Testis (tissue), 3 donors: ENCODE measurements around the gene APOA4. TPM values are rescaled to one million over a fixed set of nuclear protein-coding genes. Genes with fewer than 3 reads are reported as not detected.
"Not testable (repeated sequence)": the region's sequence is repeated elsewhere in the genome, so short reads cannot be mapped to it uniquely, and the experiment has no call there.

Experiments
- DNase-seq: peaks from one replicate; pipeline ENCODE4 v3.0.0-alpha.2; 2019
- H3K27ac ChIP-seq, 2 donors: fragments of 200-600 bp; sonication (generic); one replicate each; pipeline ENCODE4 v1.5.1; 2019
- H3K27me3 ChIP-seq: fragments of 200-600 bp; sonication (generic); one replicate; pipeline ENCODE4 v1.5.1; 2019
- H3K36me3 ChIP-seq: fragments of 200-600 bp; sonication (generic); one replicate; pipeline ENCODE4 v1.5.1; 2017; ENCODE audit warnings: low read depth; ENCODE audit errors: missing control alignments
- H3K4me1 ChIP-seq: fragments of 200-600 bp; sonication (generic); one replicate; pipeline ENCODE4 v1.5.1; 2019
- H3K4me3 ChIP-seq, 2 donors: fragments of 200-600 bp; sonication (generic); one replicate each; pipeline ENCODE4 v1.5.1; 2017 to 2019
- H3K9me3 ChIP-seq: fragments of 200-600 bp; sonication (generic); one replicate; pipeline ENCODE4 v1.5.1; 2017
- POLR2A ChIP-seq: fragments of 450-650 bp; IDR thresholded peaks from one replicate; pipeline ENCODE4 v1.6.1; 2017; ENCODE audit warnings: antibody characterized with exemption, mild to moderate bottlenecking, moderate library complexity
- WGBS, 2 donors: methylation state at CpG; one replicate each; pipeline ENCODE4 v1.1.5; 2018; 5-methylcytosine and 5-hydroxymethylcytosine counted together
- intact Hi-C: fragments of 100-400 bp; cut with DNase I; formaldehyde crosslinking; loops from one replicate; pipeline ENCODE4 v1.15.1; 2023; ENCODE audit warnings: low total_unique reads
- polyA plus RNA-seq: library from polyadenylated mRNA; stranded (reverse); fragments of 350-450 nt; fragmentation: Illumina TruSeq; extraction: RNeasy Lipid Tissue Mini Kit (QIAGEN cat#74804); gene quantifications from one replicate; pipeline ENCODE4 v1.2.3, GENCODE V29; 2014; ENCODE audit warnings: low read depth, low replicate concordance; ENCODE audit not compliant: insufficient read depth
- total RNA-seq, 2 donors: library from RNA; depleted of rRNA; stranded (reverse); fragments of >200 nt; gene quantifications; one replicate each; pipeline ENCODE4 v1.2.3, GENCODE V29; 2016
- TF ChIP-seq, protein P1 (sequence below), 3 experiments: fragments of 450-650 bp in 2 of 3; fragments of 200-600 bp in 1 of 3; sonication (generic) in 1 of 3; IDR thresholded peaks; one replicate each; pipeline ENCODE4 v1.5.1; 2016 to 2019; ENCODE audit warnings: antibody characterized with exemption in 3 of 3, mild to moderate bottlenecking in 2 of 3, moderate library complexity in 1 of 3

Gene APOA4
- total and polyA plus RNA-seq, 3 donors from 2014 or later, result not detected

DNA sequence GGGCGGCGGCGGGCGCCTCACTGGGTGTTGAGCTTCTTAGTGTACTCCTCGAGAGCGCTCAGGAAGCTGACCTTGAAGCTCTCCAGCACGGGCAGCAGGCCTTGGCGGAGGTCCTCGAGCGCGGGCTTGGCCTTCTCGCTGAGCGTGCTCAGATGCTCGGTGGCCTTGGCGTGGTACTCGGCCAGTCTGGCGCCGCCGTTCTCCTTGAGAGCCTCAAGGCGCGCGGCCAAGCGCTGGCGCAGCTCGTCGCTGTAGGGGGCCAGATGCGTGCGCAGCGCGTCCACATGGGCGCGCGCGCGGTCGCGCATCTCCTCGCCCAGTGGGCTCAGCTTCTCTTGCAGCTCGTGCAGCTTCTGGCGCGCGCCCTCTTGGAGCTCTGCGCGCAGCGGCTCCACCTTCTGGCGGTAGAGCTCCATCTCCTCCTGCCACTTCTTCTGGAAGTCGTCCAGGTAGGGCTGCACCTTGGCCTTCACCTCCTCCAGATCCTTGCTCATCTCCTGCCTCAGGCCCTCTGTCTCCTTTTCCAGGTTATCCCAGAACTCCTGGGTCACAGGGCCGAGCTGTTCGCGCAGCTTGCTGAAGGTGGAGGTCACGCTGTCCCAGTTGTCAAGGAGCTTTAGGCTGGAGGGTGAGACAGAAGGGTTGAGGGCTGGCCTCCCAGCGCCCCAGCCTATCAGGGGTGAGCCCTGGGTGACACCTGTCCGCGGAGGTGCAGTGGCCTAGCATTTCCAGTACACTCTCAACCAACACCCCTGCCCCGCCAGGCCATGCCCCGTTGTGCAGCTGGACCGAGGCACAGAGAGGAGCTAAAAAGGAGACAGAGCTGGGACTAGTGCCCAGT lies 12.9 kb upstream of the APOA4 start:
- intact Hi-C loops, result no loop called here
- no peak for TF ChIP-seq POLR2A
- TF ChIP-seq, protein P1, sequence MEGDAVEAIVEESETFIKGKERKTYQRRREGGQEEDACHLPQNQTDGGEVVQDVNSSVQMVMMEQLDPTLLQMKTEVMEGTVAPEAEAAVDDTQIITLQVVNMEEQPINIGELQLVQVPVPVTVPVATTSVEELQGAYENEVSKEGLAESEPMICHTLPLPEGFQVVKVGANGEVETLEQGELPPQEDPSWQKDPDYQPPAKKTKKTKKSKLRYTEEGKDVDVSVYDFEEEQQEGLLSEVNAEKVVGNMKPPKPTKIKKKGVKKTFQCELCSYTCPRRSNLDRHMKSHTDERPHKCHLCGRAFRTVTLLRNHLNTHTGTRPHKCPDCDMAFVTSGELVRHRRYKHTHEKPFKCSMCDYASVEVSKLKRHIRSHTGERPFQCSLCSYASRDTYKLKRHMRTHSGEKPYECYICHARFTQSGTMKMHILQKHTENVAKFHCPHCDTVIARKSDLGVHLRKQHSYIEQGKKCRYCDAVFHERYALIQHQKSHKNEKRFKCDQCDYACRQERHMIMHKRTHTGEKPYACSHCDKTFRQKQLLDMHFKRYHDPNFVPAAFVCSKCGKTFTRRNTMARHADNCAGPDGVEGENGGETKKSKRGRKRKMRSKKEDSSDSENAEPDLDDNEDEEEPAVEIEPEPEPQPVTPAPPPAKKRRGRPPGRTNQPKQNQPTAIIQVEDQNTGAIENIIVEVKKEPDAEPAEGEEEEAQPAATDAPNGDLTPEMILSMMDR (IDR thresholded peaks at IDR 0.05), result peak; percentile 46 to 49 (median 46)
- peak overlapping the region; percentile 33 to 57 for H3K4me3 ChIP-seq
- no peaks in the 10 kb centered on the region for H3K36me3 ChIP-seq
- no peaks in the 10 kb centered on the region for H3K27me3 ChIP-seq
- H3K27ac ChIP-seq, result peak overlapping the region; percentile 53 to 69
- DNase-seq, result peak; percentile 96
- H3K4me1 ChIP-seq, result peaks cover 41% of the 10 kb centered on the region
- no peaks in the 10 kb centered on the region for H3K9me3 ChIP-seq
- 6 to 20% methylated on average over 2 to 43 of the region's 57 CpGs for WGBS, 2 donors

- Histone ChIP-seq H3K9me3 (no peaks in the 10 kb centered on the region), H3K4me3 (peak overlapping the region; percentile 33 to 57), H3K4me1 (peaks cover 37% of the 10 kb centered on the region), H3K27ac (peak overlapping the region; percentile 53 to 69), H3K36me3 (no peaks in the 10 kb centered on the region), H3K27me3 (no peaks in the 10 kb centered on the region)
- DNase-seq, result no peak
- intact Hi-C loops, result no loop called here
- TF ChIP-seq POLR2A, result no peak
- 23 to 30% methylated on average over 8 to 28 of the region's 28 CpGs for WGBS, 2 donors
These were observed 12.1 kb upstream of the APOA4 start for GRCh38 chr11:116835042-116835772.

- H3K36me3 ChIP-seq, DNase-seq, H3K9me3 ChIP-seq, intact Hi-C loops, H3K27me3 ChIP-seq, H3K4me3 ChIP-seq: not testable (repeated sequence)
- H3K4me1 ChIP-seq, result peaks cover 31% of the 10 kb centered on the region
- 56 to 70% methylated on average over 6 to 13 of the region's 13 CpGs for WGBS, 2 donors
- peak overlapping the region; percentile 53 to 69 for H3K27ac ChIP-seq
These were observed 11.5 kb upstream of the APOA4 start for GRCh38 chr11:116834535-116835041.

DNA sequence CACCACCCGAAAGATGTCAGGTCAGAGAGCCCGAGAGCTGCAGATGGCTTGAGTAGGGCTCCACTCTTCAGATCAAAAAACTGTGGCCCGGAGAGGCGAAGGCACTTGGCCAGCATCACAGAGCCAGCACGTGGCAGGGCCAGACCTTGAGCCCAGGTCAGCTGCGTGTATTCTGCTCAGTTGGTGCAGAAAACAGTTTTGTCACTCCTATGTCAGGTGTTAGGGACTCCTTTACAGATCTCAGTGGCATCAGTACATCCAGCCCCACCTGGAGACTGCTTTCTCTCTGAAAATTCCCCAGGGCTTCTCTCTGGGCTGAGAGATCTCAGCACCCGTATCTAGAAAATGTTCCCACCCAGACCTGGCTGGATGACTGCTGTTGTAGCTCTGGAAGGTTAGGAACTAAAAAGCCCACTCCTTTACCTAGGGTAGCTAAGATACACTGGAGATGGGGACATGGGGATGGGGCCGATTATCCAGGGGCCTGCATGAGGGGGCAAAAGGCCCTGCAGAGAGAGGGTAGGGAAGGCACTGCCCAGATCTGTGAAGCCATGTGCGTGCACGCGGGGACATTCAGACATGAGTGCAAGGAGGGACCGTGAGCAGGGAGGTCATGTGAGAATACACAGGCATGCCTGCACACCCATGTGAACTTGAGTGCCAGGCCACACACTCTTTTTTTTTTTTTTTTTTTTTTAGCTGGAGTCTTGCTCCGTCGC lies 10.9 kb upstream of the APOA4 start:
- Histone ChIP-seq H3K27me3 (no peaks in the 10 kb centered on the region), H3K36me3 (no peaks in the 10 kb centered on the region), H3K4me3 (no peak overlapping the region), H3K9me3 (no peaks in the 10 kb centered on the region), H3K27ac (no peak overlapping the region), H3K4me1 (peaks cover 27% of the 10 kb centered on the region)
- WGBS, 2 donors, result 86 to 97% methylated on average over 6 to 14 of the region's 14 CpGs
- intact Hi-C loops, result no loop called here
- TF ChIP-seq, protein P1 (IDR thresholded peaks at IDR 0.05), result no peak
- no peak for TF ChIP-seq POLR2A
- DNase-seq, result no peak

- Histone ChIP-seq H3K4me1 (peaks cover 22% of the 10 kb centered on the region), H3K9me3 (no peaks in the 10 kb centered on the region), H3K27me3 (no peaks in the 10 kb centered on the region), H3K4me3 (no peak overlapping the region), H3K27ac (no peak overlapping the region), H3K36me3 (no peaks in the 10 kb centered on the region)
- no peak for TF ChIP-seq POLR2A
- TF ChIP-seq, protein P1 (IDR thresholded peaks at IDR 0.05), result no peak
- 95% methylated on average over 10 of the region's 10 CpGs for WGBS, 2 donors
- intact Hi-C loops, result no loop called here
- no peak for DNase-seq
These were observed 10.3 kb upstream of the APOA4 start for GRCh38 chr11:116833491-116833815.
